GM10266 (cell line): ENCODE data around the gene FTSJ1.
A peak's percentile ranks its signal among the peaks of the same experiment; 100 is the strongest.
"Not testable (repeated sequence)": the region's sequence is repeated elsewhere in the genome, so short reads cannot be mapped to it uniquely, and the experiment has no call there.

ENCODE experiments used
- DNase-seq: peaks from one replicate; pipeline ENCODE4 v3.0.0; 2012; ENCODE audit errors: extremely low spot score
- TF ChIP-seq, protein P1 (sequence below): IDR thresholded peaks from 2 replicates; pipeline ENCODE4 v1.5.1; 2012; ENCODE audit warnings: mild to moderate bottlenecking, low read depth; ENCODE audit not compliant: control insufficient read depth, insufficient read depth; ENCODE audit errors: missing control alignments

Gene FTSJ1

DNA sequence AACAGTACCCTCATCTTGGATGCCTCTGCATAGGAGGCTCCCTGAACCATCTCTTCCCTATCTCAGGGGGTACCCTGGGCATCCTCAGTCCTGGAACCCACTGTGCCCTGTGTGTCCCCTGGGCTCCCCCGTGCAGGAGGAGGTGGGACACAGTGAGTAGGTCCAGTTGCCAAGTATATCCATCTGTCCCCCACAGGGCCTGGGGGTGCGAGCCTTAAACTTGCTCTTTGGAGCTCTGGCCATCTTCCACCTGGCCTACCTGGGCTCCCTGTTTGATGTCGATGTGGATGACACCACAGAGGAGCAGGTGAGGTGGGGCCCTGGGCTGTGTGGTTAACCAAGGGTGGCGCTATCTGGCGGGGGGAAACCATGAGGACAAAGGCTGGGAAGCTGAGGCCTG is 41.0 kb downstream of the FTSJ1 start:
- TF ChIP-seq, protein P1, sequence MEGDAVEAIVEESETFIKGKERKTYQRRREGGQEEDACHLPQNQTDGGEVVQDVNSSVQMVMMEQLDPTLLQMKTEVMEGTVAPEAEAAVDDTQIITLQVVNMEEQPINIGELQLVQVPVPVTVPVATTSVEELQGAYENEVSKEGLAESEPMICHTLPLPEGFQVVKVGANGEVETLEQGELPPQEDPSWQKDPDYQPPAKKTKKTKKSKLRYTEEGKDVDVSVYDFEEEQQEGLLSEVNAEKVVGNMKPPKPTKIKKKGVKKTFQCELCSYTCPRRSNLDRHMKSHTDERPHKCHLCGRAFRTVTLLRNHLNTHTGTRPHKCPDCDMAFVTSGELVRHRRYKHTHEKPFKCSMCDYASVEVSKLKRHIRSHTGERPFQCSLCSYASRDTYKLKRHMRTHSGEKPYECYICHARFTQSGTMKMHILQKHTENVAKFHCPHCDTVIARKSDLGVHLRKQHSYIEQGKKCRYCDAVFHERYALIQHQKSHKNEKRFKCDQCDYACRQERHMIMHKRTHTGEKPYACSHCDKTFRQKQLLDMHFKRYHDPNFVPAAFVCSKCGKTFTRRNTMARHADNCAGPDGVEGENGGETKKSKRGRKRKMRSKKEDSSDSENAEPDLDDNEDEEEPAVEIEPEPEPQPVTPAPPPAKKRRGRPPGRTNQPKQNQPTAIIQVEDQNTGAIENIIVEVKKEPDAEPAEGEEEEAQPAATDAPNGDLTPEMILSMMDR = no peak
- DNase-seq = no peak

DNA sequence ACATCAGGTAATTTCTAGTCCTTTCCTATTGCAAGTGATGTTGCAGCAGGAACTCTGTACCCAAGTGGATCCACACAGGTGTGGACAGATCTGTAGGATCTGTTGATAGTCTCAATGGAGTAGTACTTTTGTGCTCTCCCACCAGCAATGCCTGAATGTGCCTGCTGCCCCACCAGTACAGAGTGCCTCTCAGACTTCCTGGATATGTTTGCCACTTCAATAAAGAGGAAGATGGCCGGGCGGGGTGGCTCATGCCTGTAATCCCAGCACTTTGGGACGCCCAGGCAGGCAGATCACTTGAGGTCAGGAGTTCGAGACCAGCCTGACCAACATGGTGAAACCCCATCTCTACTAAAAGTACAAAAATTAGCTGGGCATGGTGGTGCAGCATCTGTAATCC is 43.5 kb downstream of the FTSJ1 start:
- DNase-seq = not testable (repeated sequence)

DNA sequence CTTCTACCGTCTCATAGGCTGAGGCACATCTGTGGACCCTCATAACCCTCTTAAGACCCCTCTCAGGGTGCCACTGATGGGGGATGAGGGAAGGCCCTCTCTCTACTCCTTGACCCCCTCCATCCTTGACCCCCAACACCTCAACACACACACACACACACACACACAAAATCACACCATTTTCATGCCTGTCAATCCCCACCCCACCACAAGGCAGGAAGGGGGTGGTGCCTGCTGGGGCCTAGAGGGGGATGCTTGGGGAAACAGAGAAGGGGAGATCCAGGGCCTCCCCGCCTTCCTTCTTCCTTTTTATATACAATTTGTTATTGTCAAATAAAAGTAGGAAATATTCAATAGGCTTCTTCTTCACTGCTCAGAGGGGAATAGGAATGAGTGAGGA is 44.5 kb downstream of the FTSJ1 start:
- TF ChIP-seq, protein P1 = no peak
- no peak for DNase-seq

DNA sequence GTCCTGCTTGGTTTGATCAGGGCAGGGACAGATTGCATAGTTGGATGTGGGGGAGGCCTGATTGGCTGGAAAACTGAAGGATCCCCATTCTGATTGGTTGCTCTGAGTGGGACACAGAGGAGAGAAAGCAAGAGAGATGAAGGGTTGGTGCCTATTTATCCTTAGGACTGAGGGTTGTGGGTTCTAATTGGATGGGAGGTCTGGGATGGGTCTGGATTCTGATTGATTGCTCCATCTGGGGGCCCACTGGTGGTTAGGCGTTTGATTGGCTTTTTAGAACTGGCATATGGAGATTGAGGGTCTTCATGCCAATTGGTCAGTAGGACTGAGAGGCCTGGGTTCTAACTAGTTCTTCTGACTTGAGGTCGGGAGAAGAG is 45.0 kb downstream of the FTSJ1 start:
- DNase-seq = peak; percentile 24

DNA sequence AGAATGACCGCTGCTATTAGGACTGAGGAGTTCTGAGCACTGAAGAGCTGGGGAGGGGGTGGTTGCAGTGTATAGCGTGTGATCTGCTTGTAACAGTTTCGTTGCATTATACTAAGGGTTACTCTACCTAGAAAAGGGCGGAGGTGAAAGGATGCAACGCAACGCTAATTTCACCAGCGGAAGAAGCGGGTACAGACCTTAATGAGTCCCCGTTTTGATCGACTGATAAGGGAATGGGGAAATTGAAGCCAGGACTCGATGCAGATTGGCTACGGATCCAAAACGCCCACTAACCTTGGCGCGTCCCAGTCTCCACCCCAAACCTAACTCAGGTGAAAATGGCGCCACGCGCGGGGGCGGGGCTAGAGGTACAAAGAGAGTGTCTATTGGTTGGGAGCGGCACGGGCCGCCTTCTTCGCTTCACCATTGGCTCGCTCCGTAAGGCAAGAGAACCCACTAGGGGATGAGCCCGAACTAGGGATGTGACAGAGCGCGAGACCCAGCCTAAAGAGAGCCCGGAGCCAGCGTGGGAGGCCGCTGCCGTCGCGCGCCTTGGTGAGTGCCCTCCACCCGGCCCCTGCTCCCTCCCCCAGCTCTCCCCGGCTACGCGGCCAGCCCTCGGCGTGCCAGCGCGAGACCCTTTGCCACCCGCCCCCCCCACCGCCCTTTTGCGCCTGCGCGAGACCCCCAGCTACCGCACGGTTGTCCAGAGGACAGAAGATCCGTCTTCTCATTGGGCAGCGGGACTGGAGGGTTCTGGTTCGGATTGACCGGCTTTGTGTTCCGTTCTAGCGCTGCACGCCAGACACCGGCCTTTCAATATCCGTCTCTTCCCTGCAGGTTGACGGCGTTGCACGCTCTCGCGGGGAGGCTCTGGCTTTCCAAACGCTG is 45.6 kb downstream of the FTSJ1 start, which contains the start of gene EBP:
Gene EBP (plus strand): TSS at position 456 of the 891 bp plus-strand sequence. CDS start 1,964 bp downstream, outside the sequence.
- DNase-seq = peak; percentile 88
- TF ChIP-seq, protein P1 = no peak

More for the DNA sequence above, 45.0 kb downstream of the FTSJ1 start:
- TF ChIP-seq, protein P1 = no peak

DNA sequence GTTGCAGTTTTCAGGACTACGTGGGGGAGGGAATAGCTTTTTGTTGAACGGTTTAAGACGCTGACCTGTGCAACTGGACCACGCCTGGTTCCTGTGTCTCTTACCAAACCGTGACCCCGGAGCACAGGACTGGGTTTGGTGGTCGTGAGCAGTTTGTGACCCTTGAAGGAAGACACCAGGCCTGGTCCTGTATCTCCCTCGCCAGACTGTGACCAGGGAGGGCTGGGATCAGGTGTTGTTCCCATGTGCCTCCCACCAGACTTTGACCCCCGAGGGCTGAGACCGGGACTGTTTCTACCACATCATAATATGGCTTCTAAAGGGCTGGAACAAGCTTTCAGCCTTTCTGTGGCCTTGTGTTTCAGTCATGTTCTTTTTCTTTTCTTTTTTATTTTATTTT is 46.3 kb downstream of the FTSJ1 start:
- TF ChIP-seq, protein P1 = no peak
- DNase-seq = no peak

DNA sequence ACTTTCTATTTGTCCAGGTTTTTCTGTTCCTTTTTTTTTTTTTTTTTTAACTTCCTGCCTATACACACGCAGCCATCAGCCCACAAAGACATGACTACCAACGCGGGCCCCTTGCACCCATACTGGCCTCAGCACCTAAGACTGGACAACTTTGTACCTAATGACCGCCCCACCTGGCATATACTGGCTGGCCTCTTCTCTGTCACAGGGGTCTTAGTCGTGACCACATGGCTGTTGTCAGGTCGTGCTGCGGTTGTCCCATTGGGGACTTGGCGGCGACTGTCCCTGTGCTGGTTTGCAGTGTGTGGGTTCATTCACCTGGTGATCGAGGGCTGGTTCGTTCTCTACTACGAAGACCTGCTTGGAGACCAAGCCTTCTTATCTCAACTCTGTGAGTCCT is 47.7 kb downstream of the FTSJ1 start:
- no peak for DNase-seq
- TF ChIP-seq, protein P1 = no peak

DNA sequence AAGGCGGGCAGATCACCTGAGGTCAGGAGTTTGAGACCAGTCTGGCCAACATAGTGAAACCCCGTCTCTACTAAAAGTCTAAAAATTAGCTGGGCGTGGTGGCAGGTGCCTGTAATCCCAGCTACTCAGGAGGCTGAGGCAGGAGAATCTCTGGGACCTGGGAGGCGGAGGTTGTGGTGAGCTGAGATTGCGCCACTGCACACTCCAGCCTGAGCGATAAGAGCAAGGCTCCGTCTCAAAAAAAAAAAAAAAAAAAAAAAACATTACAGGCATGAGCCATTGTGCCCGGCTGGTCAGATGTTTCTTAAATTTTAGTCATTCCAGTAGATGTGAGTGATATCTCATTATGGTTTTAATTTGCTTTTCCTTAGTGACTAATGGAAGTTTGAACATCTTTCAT is 49.9 kb downstream of the FTSJ1 start:
- DNase-seq = not testable (repeated sequence)
